PC-9 (cell line): ENCODE data around the gene USP24.

Source experiments
- EZH2 ChIP-seq: fragments of 200-600 bp; sonication (generic); IDR thresholded peaks from 2 replicates; pipeline ENCODE4 v1.8.0; 2017; ENCODE audit warnings: antibody characterized with exemption, low read depth
- TF ChIP-seq, protein P1 (sequence below): fragments of 200-600 bp; sonication (generic); conservative IDR thresholded peaks from 2 replicates; pipeline ENCODE4 v1.6.1; 2017; ENCODE audit warnings: mixed run types, antibody characterized with exemption, mild to moderate bottlenecking, moderate library complexity

DNA sequence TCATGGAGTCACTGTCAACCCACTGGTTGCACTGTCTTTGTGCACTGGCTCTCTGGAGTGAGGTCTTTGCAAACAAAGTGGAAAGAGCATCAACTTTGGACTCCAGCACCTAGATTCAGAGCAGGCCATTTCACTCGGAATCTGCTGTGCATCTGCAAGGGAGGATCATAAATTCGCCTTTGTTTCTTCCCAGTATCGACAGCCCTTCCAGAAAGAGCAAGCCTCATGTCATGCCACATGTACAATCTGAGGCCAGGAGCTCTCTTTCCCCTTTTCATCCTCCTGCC, 176.7 kb downstream of the USP24 start:
- TF ChIP-seq, protein P1, sequence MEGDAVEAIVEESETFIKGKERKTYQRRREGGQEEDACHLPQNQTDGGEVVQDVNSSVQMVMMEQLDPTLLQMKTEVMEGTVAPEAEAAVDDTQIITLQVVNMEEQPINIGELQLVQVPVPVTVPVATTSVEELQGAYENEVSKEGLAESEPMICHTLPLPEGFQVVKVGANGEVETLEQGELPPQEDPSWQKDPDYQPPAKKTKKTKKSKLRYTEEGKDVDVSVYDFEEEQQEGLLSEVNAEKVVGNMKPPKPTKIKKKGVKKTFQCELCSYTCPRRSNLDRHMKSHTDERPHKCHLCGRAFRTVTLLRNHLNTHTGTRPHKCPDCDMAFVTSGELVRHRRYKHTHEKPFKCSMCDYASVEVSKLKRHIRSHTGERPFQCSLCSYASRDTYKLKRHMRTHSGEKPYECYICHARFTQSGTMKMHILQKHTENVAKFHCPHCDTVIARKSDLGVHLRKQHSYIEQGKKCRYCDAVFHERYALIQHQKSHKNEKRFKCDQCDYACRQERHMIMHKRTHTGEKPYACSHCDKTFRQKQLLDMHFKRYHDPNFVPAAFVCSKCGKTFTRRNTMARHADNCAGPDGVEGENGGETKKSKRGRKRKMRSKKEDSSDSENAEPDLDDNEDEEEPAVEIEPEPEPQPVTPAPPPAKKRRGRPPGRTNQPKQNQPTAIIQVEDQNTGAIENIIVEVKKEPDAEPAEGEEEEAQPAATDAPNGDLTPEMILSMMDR: no peak
- TF ChIP-seq EZH2: no peak
